HCT116 (cell line): Measurements from ENCODE around the gene TTR. TPM values are rescaled to one million over a fixed set of nuclear protein-coding genes. Genes with fewer than 3 reads are reported as not detected.

Experiments used
- ATAC-seq: fragments of 200-7000 bp; cut with Tn5 transposase; 2 replicates; pipeline ENCODE4 v1.9.1; 2020; ENCODE audit warnings: mild to moderate bottlenecking, moderate library complexity
- BruUV-seq: library from RNA; stranded (reverse); fragments of 400-500 nt; replicated peaks from 2 replicates; lab custom pipeline; 2021; lab: Mats Ljungman, UMichigan
- CTCF ChIA-PET: fragments of 300-600 bp; sonication (Branson Sonifier 250); formaldehyde crosslinking; loops from one replicate; lab custom pipeline; 2021; ENCODE audit warnings: antibody characterized with exemption; lab: Charles Lee
- POLR2A ChIA-PET: fragments of 300-600, 350-600 bp; sonication (Branson Sonifier 250); formaldehyde crosslinking; loops from one replicate; lab custom pipeline; 2021; ENCODE audit warnings: antibody characterized with exemption; lab: Charles Lee
- RAD21 ChIA-PET, 2 experiments: fragments of 300-600 bp; sonication (Branson Sonifier 250); formaldehyde crosslinking; loops; one replicate each; lab custom pipeline; 2023; ENCODE audit warnings: low total read pairs in 2 of 2; ENCODE audit not compliant: uncharacterized antibody in 2 of 2, unreplicated experiment in 2 of 2, low non-redundant PET in 1 of 2; lab: Charles Lee
- DNase-seq: peaks from one replicate; pipeline ENCODE4 v3.0.0-alpha.2; 2010; ENCODE audit warnings: low read depth, low spot score
- H2AFZ ChIP-seq: fragments of 200-600 bp; shearing (Covaris generic), sonication (generic); 2 replicates; pipeline ENCODE4 v1.6.1; 2017; ENCODE audit warnings: low read depth, mixed run types, mixed read lengths, antibody characterized with exemption, low read length; ENCODE audit not compliant: poor library complexity, severe bottlenecking
- H3K27ac ChIP-seq: 2 replicates; pipeline ENCODE4 v1.5.1; 2012; ENCODE audit warnings: low read depth, low read length
- H3K27me3 ChIP-seq: fragments of 200-600 bp; sonication (generic); 2 replicates; pipeline ENCODE4 v1.6.1; 2016; ENCODE audit warnings: mixed run types, low read length, mixed read lengths; ENCODE audit not compliant: insufficient read depth
- H3K36me3 ChIP-seq, 2 experiments: fragments of 200-500 bp in 1 of 2; fragments of 200-600 bp in 1 of 2; sonication (Bioruptor generic) in 1 of 2; sonication (generic) in 1 of 2; 2 replicates each; pipeline versions ENCODE4 v1.5.1 to v1.6.1; 2014 to 2016; ENCODE audit warnings: low read length in 2 of 2, inconsistent platforms in 1 of 2, mixed read lengths in 1 of 2, mixed run types in 1 of 2; ENCODE audit not compliant: insufficient read depth in 2 of 2, control insufficient read depth in 1 of 2
- H3K4me1 ChIP-seq, 2 experiments: fragments of 200-600 bp in 1 of 2; sonication (generic) in 1 of 2; 2 replicates each; pipeline versions ENCODE4 v1.5.1 to v1.6.1; 2012 to 2017; ENCODE audit warnings: low read length in 2 of 2, inconsistent platforms in 1 of 2, mild to moderate bottlenecking in 1 of 2, mixed read lengths in 1 of 2, mixed run types in 1 of 2, moderate library complexity in 1 of 2; ENCODE audit not compliant: insufficient read depth in 2 of 2, control insufficient read depth in 1 of 2
- H3K4me2 ChIP-seq: fragments of 200-600 bp; sonication (generic); 2 replicates; pipeline ENCODE4 v1.6.1; 2017; ENCODE audit warnings: mixed run types, low read length, mixed read lengths
- H3K4me3 ChIP-seq, 2 experiments: fragments of 200-600 bp in 1 of 2; sonication (generic) in 1 of 2; replicated peaks in 1 of 2; 2 replicates each; pipeline ENCODE4 v1.5.1; 2011 to 2016; ENCODE audit warnings: low read length in 2 of 2, control low read depth in 1 of 2, low read depth in 1 of 2, mild to moderate bottlenecking in 1 of 2, mixed read lengths in 1 of 2, mixed run types in 1 of 2
- H3K79me2 ChIP-seq: fragments of 200-600 bp; sonication (generic); 2 replicates; pipeline ENCODE4 v1.6.1; 2017; ENCODE audit warnings: mild to moderate bottlenecking, mixed run types, low read length, moderate library complexity, mixed read lengths; ENCODE audit not compliant: insufficient read depth
- H3K9ac ChIP-seq: fragments of 200-600 bp; sonication (generic); 2 replicates; pipeline ENCODE4 v1.6.1; 2016; ENCODE audit warnings: low read length, mixed read lengths
- H3K9me2 ChIP-seq: fragments of 200-600 bp; sonication (generic), shearing (Covaris generic); 2 replicates; pipeline ENCODE4 v1.6.1; 2017; ENCODE audit warnings: mixed run types, mild to moderate bottlenecking, moderate library complexity; ENCODE audit not compliant: insufficient read depth
- H3K9me3 ChIP-seq, 2 experiments: fragments of 200-500 bp in 1 of 2; fragments of 200-600 bp in 1 of 2; sonication (Bioruptor generic) in 1 of 2; sonication (generic) in 1 of 2; 2 replicates each; pipeline ENCODE4 v1.6.1; 2014 to 2017; ENCODE audit warnings: low read length in 2 of 2, mixed read lengths in 2 of 2, inconsistent platforms in 1 of 2, low read depth in 1 of 2, mild to moderate bottlenecking in 1 of 2, mixed run types in 1 of 2, moderate library complexity in 1 of 2; ENCODE audit not compliant: control insufficient read depth in 1 of 2, insufficient read depth in 1 of 2
- H4K20me1 ChIP-seq: fragments of 200-600 bp; sonication (generic), shearing (Covaris generic); 2 replicates; pipeline ENCODE4 v1.6.1; 2017; ENCODE audit warnings: mixed run types, mild to moderate bottlenecking, moderate library complexity; ENCODE audit not compliant: insufficient read depth
- CBX3 ChIP-seq: IDR thresholded peaks from 2 replicates; pipeline ENCODE4 v1.6.1; 2012; ENCODE audit warnings: low read depth
- ELF1 ChIP-seq: IDR thresholded peaks from 2 replicates; pipeline ENCODE4 v1.6.1; 2012; ENCODE audit warnings: low read depth, borderline replicate concordance
- POLR2A ChIP-seq: IDR thresholded peaks from 2 replicates; pipeline ENCODE4 v1.7.0; 2011; ENCODE audit warnings: borderline replicate concordance; ENCODE audit not compliant: insufficient read depth, insufficient read length; ENCODE audit errors: extremely low read depth
- POLR2AphosphoS5 ChIP-seq: IDR thresholded peaks from 2 replicates; pipeline ENCODE4 v1.6.1; 2011; ENCODE audit warnings: mild to moderate bottlenecking, low read depth, low read length, moderate library complexity
- SRF ChIP-seq: IDR thresholded peaks from 2 replicates; pipeline ENCODE4 v1.6.1; 2012; ENCODE audit warnings: low read depth
- TCF7L2 ChIP-seq: IDR thresholded peaks from 2 replicates; pipeline ENCODE4 v1.7.0; 2011; ENCODE audit warnings: borderline replicate concordance, inconsistent platforms; ENCODE audit not compliant: insufficient read depth, insufficient read length; ENCODE audit errors: extremely low read depth
- YY1 ChIP-seq: IDR thresholded peaks from 2 replicates; pipeline ENCODE4 v1.6.1; 2011; ENCODE audit warnings: low read length, low read depth, moderate library complexity, mild to moderate bottlenecking; ENCODE audit not compliant: insufficient replicate concordance; ENCODE audit errors: extremely low read depth
- ZBTB33 ChIP-seq: IDR thresholded peaks from 2 replicates; pipeline ENCODE4 v1.6.1; 2011; ENCODE audit warnings: mild to moderate bottlenecking, low read length, moderate library complexity; ENCODE audit not compliant: insufficient replicate concordance; ENCODE audit errors: extremely low read depth
- ZNF274 ChIP-seq: fragments of 200-500 bp; sonication (Bioruptor generic); IDR thresholded peaks from 2 replicates; pipeline ENCODE4 v1.6.1; 2014; ENCODE audit warnings: mild to moderate bottlenecking, low read depth, low read length, inconsistent platforms
- intact Hi-C: fragments of 100-400 bp; cut with micrococcal nuclease; formaldehyde crosslinking; loops from 2 replicates; pipeline ENCODE4 v1.10.0; 2022
- total RNA-seq: library from RNA; stranded (reverse); gene quantifications from one replicate; pipeline ENCODE4 v1.2.1, GENCODE V29; 2021; ENCODE audit not compliant: unreplicated experiment
- TF ChIP-seq, protein P1 (sequence below): IDR thresholded peaks from 2 replicates; pipeline ENCODE4 v1.6.1; 2012

TTR gene
- total RNA-seq, 1 experiment from 2014 or later: 1.2 TPM

GRCh38 chr18:31572368-31572767, 19.3 kb upstream of the TTR start:
- H3K9ac ChIP-seq: no peak overlapping the region
- no peak for DNase-seq
- H3K4me3 ChIP-seq: no peak overlapping the region
- H3K9me2 ChIP-seq: no peaks in the 10 kb centered on the region
- H2AFZ ChIP-seq: no peak overlapping the region
- ChIA-PET POLR2A (no interaction called here), RAD21 (no interaction called here)
- no peaks in the 10 kb centered on the region for H3K4me1 ChIP-seq
- no peak for ATAC-seq
- H3K4me2 ChIP-seq: no peak overlapping the region
- no peaks in the 10 kb centered on the region for H3K9me3 ChIP-seq
- intact Hi-C loops: no loop called here
- H3K36me3 ChIP-seq: no peaks in the 10 kb centered on the region
- BruUV-seq: no TSS peak
- no peak for TF ChIP-seq ELF1
- no peak for TF ChIP-seq POLR2A
- TF ChIP-seq SRF: no peak
- TF ChIP-seq, protein P1, sequence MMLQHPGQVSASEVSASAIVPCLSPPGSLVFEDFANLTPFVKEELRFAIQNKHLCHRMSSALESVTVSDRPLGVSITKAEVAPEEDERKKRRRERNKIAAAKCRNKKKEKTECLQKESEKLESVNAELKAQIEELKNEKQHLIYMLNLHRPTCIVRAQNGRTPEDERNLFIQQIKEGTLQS: no peak
- no peak for TF ChIP-seq YY1
- TF ChIP-seq POLR2AphosphoS5: no peak
- TF ChIP-seq ZBTB33: no peak
- no peak for TF ChIP-seq ZNF274
- no peak for TF ChIP-seq TCF7L2
- no peak for TF ChIP-seq CBX3
- TF ChIP-seq, all 23 proteins: peak for 0
- no peak overlapping the region for H3K27ac ChIP-seq
- no peaks in the 10 kb centered on the region for H4K20me1 ChIP-seq
- H3K27me3 ChIP-seq: no peaks in the 10 kb centered on the region
- CTCF ChIA-PET: no interaction called here
- no peaks in the 10 kb centered on the region for H3K79me2 ChIP-seq
